ENCODE results near the gene LDHAL6B.
A peak's percentile ranks its signal among the peaks of the same experiment; 100 is the strongest.
"Not testable (repeated sequence)": the region's sequence is repeated elsewhere in the genome, so short reads cannot be mapped to it uniquely, and the experiment has no call there.

The LDHAL6B gene

DNA sequence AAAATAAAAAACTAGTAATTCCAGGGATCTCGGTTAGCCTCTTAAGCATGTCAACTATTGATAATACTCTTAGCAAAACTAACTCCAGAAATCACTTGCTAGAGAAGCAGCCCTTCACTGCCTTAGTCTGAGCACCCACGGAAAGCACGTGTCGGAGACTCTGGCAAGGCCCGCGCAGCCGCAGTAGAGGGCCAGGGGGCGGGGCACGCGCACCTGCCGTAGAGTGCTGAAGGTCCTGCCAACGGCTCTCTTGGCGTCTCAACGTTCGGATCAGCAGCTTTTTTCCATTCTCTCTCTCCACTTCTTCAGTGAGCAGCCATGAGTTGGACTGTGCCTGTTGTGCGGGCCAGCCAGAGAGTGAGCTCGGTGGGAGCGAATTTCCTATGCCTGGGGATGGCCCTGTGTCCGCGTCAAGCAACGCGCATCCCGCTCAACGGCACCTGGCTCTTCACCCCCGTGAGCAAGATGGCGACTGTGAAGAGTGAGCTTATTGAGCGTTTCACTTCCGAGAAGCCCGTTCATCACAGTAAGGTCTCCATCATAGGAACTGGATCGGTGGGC is at the start of gene LDHAL6B:
LDHAL6B (plus strand) TSS at position 221 of the 561 bp plus-strand sequence; CDS start at position 319, 98 bp downstream.
- no peak for DNase-seq (ENCODE audit: low spot score)

DNA sequence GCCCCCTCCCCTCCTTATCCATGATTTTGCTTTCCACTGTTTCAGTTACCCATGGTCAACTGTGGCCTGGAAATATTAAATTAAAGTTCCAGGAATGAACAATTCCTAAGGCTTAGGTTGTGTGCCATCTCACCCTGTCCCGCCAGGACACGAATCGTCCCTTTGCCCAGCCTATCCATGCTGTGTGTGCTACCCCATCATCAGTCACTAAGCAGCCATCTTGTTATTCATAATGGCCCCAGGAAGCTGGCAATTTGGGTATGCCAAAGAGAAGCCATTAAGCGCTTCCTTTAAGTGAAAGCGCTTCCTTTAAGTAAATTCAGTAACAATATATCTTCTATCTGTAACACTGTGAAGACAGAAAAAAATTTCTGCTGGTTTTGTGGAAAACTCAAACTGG is 49.2 kb upstream of the LDHAL6B start:
- DNase-seq (ENCODE audit: low spot score): no peak

DNA sequence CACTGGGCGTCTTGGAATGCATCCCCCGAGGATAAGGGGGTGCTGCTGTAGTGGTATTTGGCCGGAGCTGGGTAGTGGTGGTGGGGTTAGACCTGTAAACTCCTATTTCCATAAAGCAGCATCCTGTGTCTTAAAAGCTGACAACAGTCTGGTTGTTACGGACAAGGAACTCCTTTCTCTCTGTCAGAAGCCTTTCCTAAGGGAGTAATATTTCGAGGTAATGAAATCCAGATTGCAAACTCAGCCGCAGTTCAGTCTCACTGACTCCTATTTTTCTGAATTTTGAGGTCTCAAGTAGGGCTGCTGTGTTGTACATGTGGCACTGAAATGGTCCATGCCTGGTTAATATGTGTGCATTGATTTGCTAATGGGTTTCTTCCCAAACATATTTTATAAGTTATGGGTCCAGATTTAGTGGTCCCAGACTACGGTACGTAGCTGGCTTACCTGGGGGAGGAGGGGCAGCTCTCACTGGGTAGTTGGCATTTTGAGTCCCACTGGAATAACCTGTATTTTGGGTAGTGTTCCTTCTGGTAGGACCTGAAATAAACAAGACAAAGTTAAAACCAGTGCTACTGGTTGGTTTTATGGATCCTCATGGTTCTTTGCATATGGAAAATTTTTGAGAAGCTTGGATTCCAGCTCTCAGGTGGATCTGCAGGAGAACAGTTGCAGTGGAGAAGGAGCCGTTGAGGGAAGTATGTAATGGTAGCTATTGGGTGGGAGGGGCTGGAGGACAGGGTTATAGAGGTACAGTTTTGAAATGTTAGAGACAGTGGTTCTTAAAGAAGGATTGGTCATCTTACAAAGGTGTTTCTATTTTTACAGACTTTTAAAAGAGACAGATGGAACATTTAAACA is 48.6 kb upstream of the LDHAL6B start:
- no peak for DNase-seq (ENCODE audit: low spot score)

DNA sequence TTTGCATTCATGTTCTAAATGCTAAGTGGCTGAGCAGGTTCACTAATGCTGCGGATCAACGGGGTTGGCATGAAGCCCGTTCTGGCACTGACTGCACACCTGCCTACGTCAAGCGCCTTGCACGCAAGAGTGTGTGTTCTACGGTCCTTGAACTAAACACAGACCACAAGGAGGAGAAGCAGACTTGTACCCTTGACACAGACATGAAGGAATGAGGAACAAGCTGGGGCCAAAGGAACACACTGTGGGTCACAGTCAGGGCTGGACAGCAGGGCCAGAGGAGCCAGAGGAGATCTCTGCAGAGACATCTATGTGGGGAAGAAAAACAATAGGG is 48.0 kb upstream of the LDHAL6B start:
- no peak for DNase-seq (ENCODE audit: low spot score)

DNA sequence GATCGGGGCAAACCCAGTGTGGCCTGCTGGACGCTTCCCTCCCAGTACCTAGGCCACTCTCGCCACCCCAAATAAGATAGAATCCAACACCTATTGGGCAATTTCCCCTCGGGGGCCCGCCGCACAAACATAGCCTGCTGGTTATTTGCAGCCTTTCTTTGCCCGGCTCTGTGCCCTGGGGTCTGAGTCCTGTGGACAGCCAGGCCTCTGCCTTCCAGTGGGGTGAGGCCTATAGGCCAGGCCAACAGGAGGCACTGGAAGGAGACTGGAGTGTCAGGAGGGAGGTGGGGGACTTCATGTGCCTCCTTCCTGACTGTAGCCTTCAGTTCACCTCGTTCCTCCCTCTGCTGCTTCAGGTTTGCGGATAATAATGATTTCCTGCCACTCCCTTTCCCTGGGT is 47.4 kb upstream of the LDHAL6B start:
- no peak for DNase-seq (ENCODE audit: low spot score)

DNA sequence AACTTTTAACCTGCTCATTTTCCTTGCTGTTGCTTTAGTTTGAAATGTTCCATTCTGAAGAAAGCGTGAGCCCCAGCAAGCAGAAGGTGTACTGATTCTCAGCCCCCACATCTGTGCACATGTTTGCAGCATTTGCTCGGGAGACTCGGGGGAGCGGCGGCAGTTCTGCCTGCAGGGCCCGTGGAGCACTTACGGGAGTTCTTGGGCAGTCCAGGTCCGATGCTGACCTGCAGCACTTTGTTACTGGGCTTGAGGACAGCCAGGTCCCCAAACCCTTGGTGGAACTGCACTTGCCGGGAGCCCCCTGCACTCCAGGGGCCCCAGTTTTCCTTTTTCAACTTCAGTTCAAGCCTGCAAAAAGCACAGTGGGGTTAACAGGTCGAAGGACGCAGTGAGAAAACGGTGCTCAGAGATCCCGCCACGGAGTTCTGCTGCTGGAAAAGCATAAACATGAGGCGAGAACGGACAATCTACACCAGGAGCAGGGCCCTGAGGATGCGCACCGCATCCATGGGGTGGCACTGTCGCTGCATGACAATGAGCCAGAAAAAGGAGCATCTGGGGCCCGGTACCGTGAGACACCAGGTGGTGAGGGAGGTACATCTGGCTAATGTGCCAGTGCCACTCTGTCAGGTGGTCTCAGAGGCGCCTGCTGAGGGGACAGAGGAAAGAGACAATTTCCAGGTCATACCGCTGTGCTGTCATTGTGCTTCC is 45.6 kb upstream of the LDHAL6B start:
- DNase-seq (ENCODE audit: low spot score): no peak

DNA sequence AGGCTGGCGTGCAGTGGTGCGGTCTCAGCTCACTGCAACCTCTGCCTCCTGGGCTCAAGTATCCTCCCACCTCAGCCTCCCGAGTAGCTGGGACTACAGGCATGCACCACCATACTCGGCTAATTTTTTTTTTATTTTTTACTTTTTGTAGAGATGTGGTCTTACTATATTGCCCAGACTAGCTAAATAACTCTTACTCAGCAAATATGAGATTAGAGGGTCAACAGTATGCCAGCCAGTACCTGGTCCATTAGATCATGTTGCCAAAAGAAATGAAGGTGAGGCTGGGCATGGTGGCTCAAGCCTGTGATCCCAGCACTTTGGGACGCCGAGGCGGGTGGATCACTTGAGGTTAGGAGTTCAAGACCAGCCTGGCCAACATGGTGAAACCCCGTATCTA is 44.6 kb upstream of the LDHAL6B start:
- DNase-seq (ENCODE audit: low spot score): not testable (repeated sequence)

DNA sequence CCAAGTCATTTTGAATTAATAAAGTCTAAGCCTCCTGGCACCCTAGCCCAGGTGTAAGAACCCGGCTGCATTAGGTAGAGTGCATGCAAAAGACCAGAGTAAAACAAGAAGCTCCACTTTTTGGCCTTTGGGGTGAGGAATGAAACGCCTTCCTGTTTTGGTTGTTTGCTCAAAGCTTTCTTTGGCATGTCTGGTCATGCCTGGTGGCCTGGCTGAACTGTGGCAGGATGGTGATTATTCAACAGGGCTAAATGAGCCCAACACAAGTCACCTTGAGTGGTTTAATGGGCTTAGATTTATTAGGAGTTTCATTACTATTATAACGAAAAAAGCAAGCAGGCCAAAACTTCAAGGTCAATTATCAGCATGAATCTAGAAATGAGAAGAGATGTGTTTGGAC is 40.9 kb upstream of the LDHAL6B start:
- DNase-seq (ENCODE audit: low spot score): peak; percentile 33

DNA sequence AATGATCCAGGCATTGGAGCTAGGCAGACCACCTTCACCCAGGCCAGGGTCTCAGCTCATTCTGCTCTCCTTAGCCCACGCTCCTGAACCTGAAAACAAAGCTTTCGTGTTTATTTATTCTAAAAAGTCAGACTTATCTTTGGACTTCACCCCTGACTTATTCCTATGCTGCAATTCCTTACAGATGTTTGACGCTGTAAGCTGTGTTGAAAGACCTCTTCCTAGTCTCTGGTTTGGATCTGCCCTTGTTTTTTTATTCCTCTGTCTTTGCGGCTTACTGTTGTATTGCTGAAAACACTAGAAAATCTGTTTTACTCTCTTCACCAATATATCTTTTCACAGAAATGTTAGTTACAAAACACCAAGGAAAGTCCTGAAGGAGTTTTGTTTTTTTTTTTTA is 40.5 kb upstream of the LDHAL6B start:
- DNase-seq (ENCODE audit: low spot score): peak; percentile 47

DNA sequence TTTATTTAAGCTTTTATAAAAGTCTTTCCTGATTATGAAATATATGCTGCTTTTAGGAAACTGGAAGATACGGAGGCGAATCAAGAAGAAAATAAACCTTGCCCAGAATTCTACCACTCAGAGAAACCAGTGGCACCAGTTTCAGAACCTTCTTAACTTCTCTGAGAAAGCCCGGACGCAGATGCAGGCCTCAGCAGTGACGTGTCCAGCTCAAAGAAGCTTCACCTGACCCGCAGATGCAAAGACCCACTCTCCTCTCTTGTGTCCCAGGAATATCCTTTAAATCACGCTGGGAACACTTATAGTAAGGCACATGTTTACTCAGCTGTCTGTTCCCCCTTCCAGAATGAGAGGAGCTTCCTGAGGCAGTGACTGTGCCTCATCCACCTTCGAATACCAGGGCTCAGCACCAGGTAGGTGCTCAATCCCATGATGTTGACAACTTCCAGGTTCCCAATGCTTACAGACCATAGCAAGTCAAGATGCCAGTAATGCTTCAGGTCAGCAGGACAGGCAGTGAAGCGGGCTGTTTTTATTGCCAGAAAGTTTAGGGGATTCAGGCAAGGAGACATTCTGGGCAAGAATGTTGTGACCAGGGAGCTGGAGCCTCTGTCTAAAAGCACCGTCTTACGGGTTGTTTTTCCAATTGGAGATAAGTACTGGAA is 39.9 kb upstream of the LDHAL6B start:
- no peak for DNase-seq (ENCODE audit: low spot score)

DNA sequence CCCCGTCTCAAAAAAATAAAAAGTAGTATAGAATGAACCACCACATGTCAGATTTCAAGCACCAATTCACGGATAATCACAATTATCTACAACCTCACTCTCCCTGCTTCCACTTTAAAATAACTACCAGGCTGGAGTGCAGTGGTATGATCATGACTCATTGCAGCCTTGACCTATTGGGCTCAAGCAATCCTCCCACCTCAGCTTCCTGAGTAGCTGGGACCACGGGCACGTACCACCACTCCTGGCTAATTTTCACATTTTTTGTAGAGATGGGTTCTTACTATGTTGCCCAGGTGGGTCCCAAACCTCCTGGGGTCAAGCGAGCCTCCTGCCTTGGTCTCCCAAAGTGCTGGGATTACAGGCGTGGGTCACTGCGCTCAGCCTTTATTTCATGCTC is 38.1 kb upstream of the LDHAL6B start:
- no peak for DNase-seq (ENCODE audit: low spot score)

DNA sequence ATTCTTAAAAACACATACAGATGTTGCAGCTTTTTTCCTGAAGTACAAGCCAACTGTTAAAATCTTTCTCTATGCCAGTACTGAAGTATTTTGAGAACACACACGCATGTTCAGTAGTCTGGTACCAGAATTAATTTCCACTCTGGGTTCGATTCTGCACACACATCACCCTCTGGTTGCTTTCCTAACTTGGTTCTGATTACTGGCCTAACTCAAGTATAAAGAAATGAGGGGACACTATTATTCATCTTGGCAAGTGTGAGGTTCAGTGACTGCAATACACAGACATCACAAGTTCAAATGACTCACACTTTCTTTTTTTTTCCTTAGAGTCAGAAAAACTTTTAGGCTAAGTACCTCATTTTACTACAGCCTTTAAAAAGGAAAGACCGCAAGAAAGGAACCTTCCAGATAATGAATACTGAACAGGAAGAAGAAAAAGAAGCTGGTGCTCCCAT is 37.4 kb upstream of the LDHAL6B start:
- peak; percentile 61 for DNase-seq (ENCODE audit: low spot score)

DNA sequence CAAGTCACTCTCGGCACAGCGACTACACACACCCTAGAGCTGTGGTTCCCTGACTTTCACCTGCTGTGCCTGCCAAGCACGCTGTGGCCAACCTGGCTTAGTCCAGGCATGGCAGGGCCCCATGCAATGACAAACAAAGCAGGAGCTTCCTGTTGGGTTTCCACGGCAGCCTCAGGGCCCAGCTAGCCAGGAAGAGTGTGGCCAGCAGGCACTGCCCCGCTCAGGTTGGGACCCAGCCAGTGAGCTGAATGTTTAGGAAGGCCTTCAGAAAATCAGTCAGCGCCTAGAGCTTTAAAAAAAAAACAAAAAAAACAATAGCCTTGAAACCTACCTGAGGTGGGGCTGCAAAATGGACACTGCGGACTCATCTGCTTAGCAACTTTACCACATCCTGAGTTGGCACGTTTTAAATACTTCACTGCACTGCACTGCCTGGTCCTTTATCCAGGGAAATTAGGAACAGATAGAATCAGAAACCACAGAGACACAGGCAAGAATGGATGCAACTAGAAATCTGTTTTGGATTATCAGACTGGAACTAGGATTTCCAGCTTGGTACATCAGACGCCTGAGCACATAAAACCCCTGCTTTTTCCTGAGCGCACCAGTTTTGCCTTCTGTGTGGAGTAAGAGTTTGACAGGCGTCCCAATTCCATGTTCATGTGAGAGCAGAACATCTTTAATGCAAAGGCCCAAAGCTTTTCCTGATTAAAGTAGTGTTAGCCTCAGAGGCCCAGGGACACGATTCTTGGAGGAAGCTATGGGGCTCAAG is 36.2 kb upstream of the LDHAL6B start:
- DNase-seq (ENCODE audit: low spot score): peak; percentile 72

DNA sequence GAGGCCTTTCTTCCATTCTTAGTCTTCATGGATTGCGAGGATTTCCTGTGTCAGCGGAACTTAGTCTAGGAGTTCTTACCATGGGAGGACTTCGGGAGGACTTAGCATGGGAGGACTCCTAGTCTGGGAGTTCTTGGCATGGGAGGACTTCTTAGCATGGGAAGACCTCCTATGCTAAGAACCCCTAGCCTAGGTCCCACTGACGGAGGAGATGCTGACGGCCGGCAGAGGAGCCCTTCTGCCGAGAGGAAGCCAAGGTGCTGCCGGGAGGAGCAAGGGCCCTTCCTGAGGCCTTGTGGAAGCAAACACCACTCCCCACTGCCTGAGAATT is 35.6 kb upstream of the LDHAL6B start:
- no peak for DNase-seq (ENCODE audit: low spot score)

DNA sequence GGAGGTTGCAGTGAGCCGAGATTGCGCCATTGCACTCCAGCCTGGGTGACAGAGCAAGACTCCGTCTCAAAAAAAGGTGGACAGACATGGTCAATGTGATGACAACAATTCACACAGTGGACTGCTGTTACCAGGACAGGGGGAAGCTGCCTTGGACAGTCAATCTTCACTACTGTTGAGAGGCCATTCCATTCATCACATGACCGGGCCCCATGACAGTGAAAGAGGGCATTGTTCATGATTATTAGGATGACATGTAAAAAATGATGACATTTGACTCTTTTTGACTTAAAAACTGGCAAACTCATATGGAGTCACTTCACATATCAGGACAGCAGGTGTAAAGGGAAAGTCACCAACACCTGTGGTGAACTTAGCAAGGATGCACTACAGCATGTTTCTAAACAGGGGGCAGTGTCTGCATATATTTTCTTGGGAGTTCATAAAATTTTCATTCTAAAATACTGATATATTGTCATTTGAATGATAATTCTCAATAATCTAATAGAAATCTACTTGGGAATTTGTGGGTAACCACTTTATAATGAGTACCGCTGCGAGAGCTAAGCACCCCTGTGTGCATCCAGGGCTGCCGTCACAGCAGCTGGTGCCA is 34.2 kb upstream of the LDHAL6B start:
- no peak for DNase-seq (ENCODE audit: low spot score)

DNA sequence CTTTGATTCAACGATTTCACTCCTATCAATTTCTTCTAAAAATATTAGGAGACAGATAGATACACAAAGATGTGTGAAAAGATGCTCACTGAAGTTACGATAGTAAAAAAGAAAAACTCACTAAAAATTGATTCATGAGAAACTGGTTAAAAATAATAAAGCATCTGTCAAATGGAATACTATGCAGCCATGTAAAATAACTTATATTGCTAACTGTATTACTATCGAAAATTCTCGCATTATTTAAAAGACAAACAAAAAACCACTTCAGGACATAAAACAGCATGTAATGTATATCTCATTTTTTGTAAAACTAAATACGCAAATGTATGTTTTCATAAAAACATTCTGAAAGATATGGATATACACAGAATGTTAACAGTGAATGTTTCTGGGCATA is 33.4 kb upstream of the LDHAL6B start:
- no peak for DNase-seq (ENCODE audit: low spot score)

DNA sequence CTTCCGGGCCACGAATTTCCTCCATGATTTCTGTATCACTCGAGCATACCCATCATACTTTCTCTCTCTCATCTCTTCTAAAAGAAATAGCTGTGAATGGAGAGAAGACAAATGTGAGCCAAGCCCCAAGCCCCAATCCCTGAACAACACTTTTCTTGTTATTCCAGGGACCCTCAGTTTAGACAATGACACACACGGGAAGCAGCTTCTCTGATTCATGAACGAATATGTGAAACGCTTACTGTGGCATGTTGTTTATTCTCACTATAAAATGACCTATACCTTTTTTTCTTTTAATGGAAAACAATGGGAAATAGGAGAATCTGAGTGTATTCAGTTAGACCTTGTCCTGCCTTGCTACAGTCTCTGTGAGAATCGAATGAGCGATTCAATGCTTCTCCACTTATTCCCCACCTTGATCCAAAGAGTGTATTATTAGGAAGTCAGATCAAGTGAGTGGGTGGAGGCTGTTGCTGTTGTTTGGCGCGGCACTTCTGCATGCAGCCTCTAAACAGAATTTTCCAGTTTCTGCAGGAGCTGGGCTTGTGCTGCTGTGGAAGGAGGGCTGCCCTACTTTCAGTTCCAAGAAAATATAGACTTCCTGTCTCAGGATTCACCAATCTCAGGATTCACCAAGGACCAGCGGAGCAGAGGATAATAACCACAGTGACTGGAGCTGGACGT is 32.4 kb upstream of the LDHAL6B start:
- DNase-seq (ENCODE audit: low spot score): no peak

DNA sequence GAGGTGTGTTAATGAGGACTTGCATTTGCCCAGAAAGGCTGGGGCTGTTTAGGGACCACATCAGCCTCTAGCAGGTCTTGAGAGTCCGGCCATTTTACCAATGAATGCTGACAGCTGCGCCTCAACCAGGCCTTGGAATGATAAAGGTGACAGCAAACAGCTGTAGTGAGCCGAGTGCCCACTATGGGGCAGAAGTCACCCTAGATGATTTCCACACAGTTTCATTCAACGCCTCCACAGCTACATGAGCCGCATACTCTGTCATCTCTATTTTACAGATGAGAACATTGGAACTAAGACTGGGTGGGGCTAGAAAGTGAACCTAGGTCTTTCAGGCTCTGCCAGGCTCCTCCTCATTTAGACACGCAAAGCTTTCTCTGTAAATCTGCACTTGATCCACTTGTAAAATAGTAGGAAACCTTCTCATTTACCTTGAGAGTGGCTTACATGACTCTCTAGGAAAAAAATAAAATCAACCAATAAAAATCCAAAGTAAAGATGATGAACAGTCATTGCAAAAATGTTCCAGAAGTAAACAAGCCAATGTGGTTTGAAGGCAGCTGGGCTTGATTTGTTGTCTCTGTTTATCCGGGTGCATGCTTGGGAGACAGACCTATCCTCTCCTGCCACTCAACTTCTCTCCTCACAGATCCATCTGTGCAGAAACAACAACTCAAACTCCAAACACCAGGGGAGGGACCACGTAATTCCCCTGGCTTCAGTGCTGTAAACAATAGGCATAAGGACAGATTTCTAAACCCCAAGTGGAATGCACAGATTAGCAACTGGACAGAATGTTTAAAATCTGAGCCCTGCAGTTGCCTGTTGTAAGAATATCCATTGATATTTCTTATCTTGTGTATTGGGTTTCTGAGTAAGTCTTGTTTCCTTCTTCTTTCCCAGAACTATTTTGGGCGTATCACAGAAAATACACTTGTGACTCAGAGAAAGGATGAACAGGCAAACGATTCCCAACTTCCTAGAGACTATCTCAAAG is 31.5 kb upstream of the LDHAL6B start:
- DNase-seq (ENCODE audit: low spot score): peak; percentile 64

DNA sequence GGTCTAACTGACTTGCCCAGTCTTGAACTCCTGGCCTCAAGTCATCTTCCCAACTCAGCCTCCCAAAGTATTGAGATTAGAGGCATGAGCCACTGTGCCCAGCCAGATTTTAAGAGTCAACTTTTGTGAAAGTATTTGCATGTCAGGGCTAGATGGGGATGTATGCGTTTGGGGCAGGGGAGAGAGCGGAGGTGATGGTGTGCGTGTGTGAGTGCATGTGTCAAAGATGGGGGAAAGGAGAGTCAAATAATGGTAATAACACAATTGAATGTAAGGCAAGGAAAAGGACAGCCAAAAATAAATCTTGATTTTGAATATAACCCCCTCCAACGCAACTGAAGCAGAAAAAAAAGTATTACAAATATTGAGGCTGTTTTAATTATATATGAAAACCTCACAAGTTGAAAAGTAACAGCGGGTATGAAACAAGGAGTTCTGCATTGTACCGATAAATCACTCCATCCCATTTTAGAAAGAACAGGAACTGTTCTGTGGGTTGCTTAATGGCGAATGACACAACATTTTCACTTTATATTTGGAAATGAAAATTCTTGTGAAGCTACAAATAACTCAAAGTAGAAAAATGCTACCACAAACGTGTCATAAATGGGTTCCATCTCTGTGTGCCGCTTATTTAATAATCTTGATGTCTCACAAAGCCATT is 29.9 kb upstream of the LDHAL6B start:
- DNase-seq (ENCODE audit: low spot score): no peak

All from AG08395 (cell line).